ENCODE results near the gene C1QL1. TPM values are rescaled to one million over a fixed set of nuclear protein-coding genes. Genes with fewer than 3 reads are reported as not detected.
A peak's percentile ranks its signal among the peaks of the same experiment; 100 is the strongest.

The C1QL1 gene
- polyA plus RNA-seq, 1 experiment, result 1.9 TPM

DNA sequence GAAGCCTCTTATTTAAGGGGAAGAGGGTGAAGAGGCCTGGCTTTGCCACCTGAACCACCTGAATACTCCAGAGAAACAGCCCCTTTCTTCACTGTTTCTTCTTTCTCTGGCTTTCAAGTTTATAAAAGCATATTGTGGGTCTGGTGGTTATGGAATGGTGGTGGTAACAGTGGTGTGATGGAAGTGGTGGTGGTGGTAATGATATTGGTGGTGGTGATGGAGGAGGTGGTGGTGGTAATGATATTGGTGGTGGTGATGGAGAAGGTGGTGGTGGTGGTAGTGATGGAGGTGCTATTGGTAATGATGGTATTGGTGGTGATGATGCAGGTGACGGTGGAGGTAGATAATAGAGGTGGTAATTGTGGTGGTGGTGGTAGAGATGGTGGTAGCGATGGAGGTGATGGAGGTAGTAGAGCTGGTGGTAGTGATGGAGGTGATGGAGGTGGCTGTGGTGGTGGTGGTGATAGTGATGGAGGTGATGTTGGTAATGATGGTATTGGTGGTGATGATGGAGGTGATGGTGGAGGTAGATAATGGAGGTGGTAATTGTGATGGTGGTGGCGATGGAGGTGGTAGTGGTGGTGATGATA lies 14.1 kb upstream of the C1QL1 start:
- peak overlapping the region; percentile 87 for H3K27ac ChIP-seq (ENCODE audit: low read depth, low read length)
- ChIA-PET POLR2A (interaction anchor here (1.1 kb wide), 1 partner anchor 9 kb away, joined by 3 read pairs; no protein-coding TSS in a partner anchor), CTCF (interaction anchor here (0.6 to 1.4 kb wide), 2 partner anchors 38 to 81 kb away, joined by 4 read pairs; no protein-coding TSS in a partner anchor)

GRCh38 chr17:44981221-44981968 lies 13.3 kb upstream of the C1QL1 start:
- peak overlapping the region; percentile 40 for H3K4me3 ChIP-seq (ENCODE audit: low read depth, low read length)
- POLR2A ChIA-PET, result interaction anchor here (0.9 to 1.3 kb wide), 4 partner anchors 9 to 167 kb away, joined by 3 to 4 read pairs (median 3); partner anchors contain the start of gene HEXIM1
- H3K27ac ChIP-seq (ENCODE audit: low read depth, low read length), result peak overlapping the region; percentile 87
- no peak for TF ChIP-seq CTCF (IDR thresholded peaks at IDR 0.05; ENCODE audit: low read depth, low read length)
- no peaks in the 10 kb centered on the region for H3K9me3 ChIP-seq (ENCODE audit: control insufficient read depth, insufficient read depth, low read length)
- CTCF ChIA-PET, result interaction anchor here (1.2 to 1.9 kb wide), 4 partner anchors 11 to 41 kb away, joined by 3 to 6 read pairs (median 4); no protein-coding TSS in a partner anchor
- DNase-seq (ENCODE audit: low read depth, low spot score), result peak; percentile 75
- no peaks in the 10 kb centered on the region for H3K27me3 ChIP-seq (ENCODE audit: control insufficient read depth, insufficient read depth, low read length)

More for the DNA sequence above, 14.1 kb upstream of the C1QL1 start:
- no peak overlapping the region for H3K4me3 ChIP-seq (ENCODE audit: low read depth, low read length)
- DNase-seq (ENCODE audit: low read depth, low spot score), result no peak
- H3K9me3 ChIP-seq (ENCODE audit: control insufficient read depth, insufficient read depth, low read length), result no peaks in the 10 kb centered on the region
- no peaks in the 10 kb centered on the region for H3K27me3 ChIP-seq (ENCODE audit: control insufficient read depth, insufficient read depth, low read length)
- TF ChIP-seq CTCF (IDR thresholded peaks at IDR 0.05; ENCODE audit: low read depth, low read length), result no peak

- TF ChIP-seq CTCF (IDR thresholded peaks at IDR 0.05; ENCODE audit: low read depth, low read length), result no peak
- peaks cover 2% of the 10 kb centered on the region for H3K27me3 ChIP-seq (ENCODE audit: control insufficient read depth, insufficient read depth, low read length)
- CTCF ChIA-PET, result interaction anchor here (0.6 to 1.9 kb wide), 5 partner anchors 9 to 169 kb away, joined by 3 to 10 read pairs (median 5); partner anchors contain the start of genes C1QL1 and HEXIM1
- no peaks in the 10 kb centered on the region for H3K9me3 ChIP-seq (ENCODE audit: control insufficient read depth, insufficient read depth, low read length)
- H3K4me3 ChIP-seq (ENCODE audit: low read depth, low read length), result no peak overlapping the region
- H3K27ac ChIP-seq (ENCODE audit: low read depth, low read length), result peak overlapping the region; percentile 87
- DNase-seq (ENCODE audit: low read depth, low spot score), result peak; percentile 70
- POLR2A ChIA-PET, result interaction anchor here (0.7 to 1.9 kb wide), 6 partner anchors 11 to 94 kb away, joined by 3 to 7 read pairs (median 3); partner anchors contain the start of genes C1QL1 and NMT1
These were observed 11.4 kb upstream of the C1QL1 start for GRCh38 chr17:44979426-44979995.

DNA sequence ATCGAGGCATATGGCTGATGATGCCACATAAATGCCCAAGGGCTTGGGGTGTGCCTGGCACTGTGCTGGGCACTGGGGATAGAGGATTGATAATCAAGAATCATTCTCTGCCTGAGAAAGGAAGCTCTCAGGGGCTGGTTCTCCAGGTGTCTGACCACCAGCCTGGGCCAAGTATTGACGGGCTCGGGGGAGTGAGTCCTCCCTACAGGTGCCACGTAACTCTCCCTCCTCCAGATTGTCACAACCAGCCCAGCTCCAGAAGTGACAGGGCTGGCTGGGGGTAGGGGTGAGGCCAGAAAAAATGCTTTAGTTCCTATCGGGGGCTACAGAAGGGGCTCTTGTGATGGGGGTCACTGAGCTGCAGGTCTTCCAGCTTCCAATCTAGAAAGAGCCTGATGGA lies 10.7 kb upstream of the C1QL1 start:
- no peaks in the 10 kb centered on the region for H3K9me3 ChIP-seq (ENCODE audit: control insufficient read depth, insufficient read depth, low read length)
- no peak overlapping the region for H3K27ac ChIP-seq (ENCODE audit: low read depth, low read length)
- peaks cover 2% of the 10 kb centered on the region for H3K27me3 ChIP-seq (ENCODE audit: control insufficient read depth, insufficient read depth, low read length)
- DNase-seq (ENCODE audit: low read depth, low spot score), result no peak
- TF ChIP-seq CTCF (IDR thresholded peaks at IDR 0.05; ENCODE audit: low read depth, low read length), result no peak
- no peak overlapping the region for H3K4me3 ChIP-seq (ENCODE audit: low read depth, low read length)
- ChIA-PET POLR2A (no interaction called here), CTCF (interaction anchor here (1.2 to 1.9 kb wide), 2 partner anchors 10 to 41 kb away, joined by 5 to 10 read pairs; partner anchors contain the start of gene C1QL1)
